ENCODE data around the gene WDR59.

- TF ChIP-seq CTCF (IDR thresholded peaks at IDR 0.05; ENCODE audit: low read depth, low read length) (no peak), POLR2A (IDR thresholded peaks at IDR 0.05; ENCODE audit: extremely low read depth, insufficient read length) (no peak), MAX (IDR thresholded peaks at IDR 0.05; ENCODE audit: low read depth, low read length) (no peak)
These were observed 762 bp downstream of the WDR59 start for GRCh38 chr16:74984194-74984528.

All from NB4 (cell line).